ENCODE results near the gene RAB40B.

RAB40B gene

DNA sequence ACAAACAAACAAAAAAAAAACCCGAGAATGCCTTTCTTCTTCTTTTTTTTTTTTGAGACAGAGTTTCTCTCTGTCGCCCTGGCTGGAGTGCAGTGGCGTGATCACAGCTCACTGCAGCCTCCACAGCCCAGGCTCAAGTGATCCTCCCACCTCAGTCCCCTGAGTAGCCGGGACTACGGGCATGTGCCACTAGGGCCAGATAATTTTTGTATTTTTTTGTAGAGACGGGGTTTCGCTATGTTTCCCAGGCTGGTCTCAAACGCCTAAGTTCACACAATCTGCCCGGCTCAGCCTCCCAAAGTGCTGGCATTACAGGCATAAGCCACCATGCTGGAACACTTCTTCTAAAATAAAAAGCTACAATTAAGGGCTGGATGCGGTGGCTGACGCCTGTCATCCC, 33.3 kb downstream of the RAB40B start:
- no peaks in the 10 kb centered on the region for H3K27me3 ChIP-seq (ENCODE audit: insufficient read depth, low read length)
- H2AFZ ChIP-seq (ENCODE audit: low read depth, low read length) = no peak overlapping the region
- H3K4me3 ChIP-seq (ENCODE audit: low read length) = no peak overlapping the region
- peaks cover 11% of the 10 kb centered on the region for H3K4me1 ChIP-seq (ENCODE audit: insufficient read depth, low read length)
- peaks cover 8% of the 10 kb centered on the region for H3K9me3 ChIP-seq (ENCODE audit: low read length)
- H3K36me3 ChIP-seq (ENCODE audit: insufficient read depth, low read length) = no peaks in the 10 kb centered on the region

DNA sequence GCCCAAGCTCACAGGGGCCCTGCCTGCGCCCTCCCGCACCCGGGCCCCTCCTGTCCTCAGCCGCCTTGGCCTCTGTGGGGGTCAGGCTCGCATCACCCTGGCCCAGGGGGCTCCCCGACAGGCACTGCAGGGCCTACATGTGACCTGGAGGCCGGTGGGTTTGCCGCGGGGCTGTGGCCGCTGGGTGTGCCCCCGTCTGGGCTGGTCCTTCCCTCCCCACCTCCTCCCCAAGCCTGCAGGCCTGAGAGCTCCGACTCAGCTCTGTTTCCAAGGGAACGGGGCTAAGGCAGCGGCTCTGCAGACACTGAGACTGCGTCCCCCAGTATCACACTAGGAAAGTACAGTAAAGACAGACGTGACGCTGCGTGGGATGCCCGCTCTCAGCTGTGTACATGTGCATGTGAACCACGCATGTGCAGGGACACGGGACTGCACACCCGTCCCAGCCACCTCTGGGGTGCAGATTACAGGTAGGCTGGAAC, 33.8 kb downstream of the RAB40B start:
- Histone ChIP-seq H3K4me1 (ENCODE audit: insufficient read depth, low read length) (peaks cover 11% of the 10 kb centered on the region), H2AFZ (ENCODE audit: low read depth, low read length) (no peak overlapping the region), H3K9me3 (ENCODE audit: low read length) (peaks cover 13% of the 10 kb centered on the region), H3K4me3 (ENCODE audit: low read length) (no peak overlapping the region), H3K36me3 (ENCODE audit: insufficient read depth, low read length) (no peaks in the 10 kb centered on the region), H3K27me3 (ENCODE audit: insufficient read depth, low read length) (no peaks in the 10 kb centered on the region)

GRCh38 chr17:82664276-82664575, 34.3 kb downstream of the RAB40B start:
- no peak overlapping the region for H3K4me3 ChIP-seq (ENCODE audit: low read length)
- peaks cover 14% of the 10 kb centered on the region for H3K9me3 ChIP-seq (ENCODE audit: low read length)
- H3K36me3 ChIP-seq (ENCODE audit: insufficient read depth, low read length) = peaks cover 3% of the 10 kb centered on the region

GRCh38 chr17:82663381-82664275, 34.9 kb downstream of the RAB40B start:
- Histone ChIP-seq H3K9me3 (ENCODE audit: low read length) (peaks cover 17% of the 10 kb centered on the region), H3K27me3 (ENCODE audit: insufficient read depth, low read length) (no peaks in the 10 kb centered on the region), H3K36me3 (ENCODE audit: insufficient read depth, low read length) (peaks cover 7% of the 10 kb centered on the region), H3K4me1 (ENCODE audit: insufficient read depth, low read length) (peaks cover 11% of the 10 kb centered on the region), H3K4me3 (ENCODE audit: low read length) (no peak overlapping the region), H2AFZ (ENCODE audit: low read depth, low read length) (no peak overlapping the region)

More at GRCh38 chr17:82664276-82664575, 34.3 kb downstream of the RAB40B start:
- Histone ChIP-seq H3K4me1 (ENCODE audit: insufficient read depth, low read length) (peaks cover 11% of the 10 kb centered on the region), H2AFZ (ENCODE audit: low read depth, low read length) (no peak overlapping the region), H3K27me3 (ENCODE audit: insufficient read depth, low read length) (no peaks in the 10 kb centered on the region)

DNA sequence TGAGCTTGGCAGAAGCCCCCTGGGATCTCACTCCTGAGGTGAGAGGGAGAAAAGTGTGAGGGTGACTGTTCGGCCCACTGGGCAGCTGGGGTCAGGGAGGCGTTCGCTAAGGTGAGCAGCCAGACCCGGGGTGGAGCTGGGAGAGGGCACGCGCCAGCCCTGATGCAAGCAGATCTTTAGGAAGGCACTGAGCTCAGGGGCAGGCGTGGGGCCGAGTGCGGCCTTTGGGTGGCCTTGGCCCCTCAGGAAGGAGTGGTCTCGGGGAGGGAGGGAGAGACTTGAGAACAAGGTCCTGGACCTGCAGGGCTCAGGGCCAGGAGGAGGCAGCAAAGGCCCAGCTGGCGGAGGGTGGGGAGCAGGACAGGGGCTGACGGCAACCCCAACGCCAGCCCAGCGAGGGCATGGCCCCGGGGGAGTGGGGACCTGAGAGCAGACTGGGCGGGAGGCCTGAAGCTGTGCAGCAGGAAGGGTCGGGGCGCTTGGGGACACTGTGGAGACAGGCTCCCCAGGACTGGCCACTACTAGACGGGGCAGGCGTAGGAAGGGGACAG, 35.7 kb downstream of the RAB40B start:
- peaks cover 10% of the 10 kb centered on the region for H3K36me3 ChIP-seq (ENCODE audit: insufficient read depth, low read length)
- peaks cover 15% of the 10 kb centered on the region for H3K9me3 ChIP-seq (ENCODE audit: low read length)
- no peak overlapping the region for H3K4me3 ChIP-seq (ENCODE audit: low read length)
- H3K4me1 ChIP-seq (ENCODE audit: insufficient read depth, low read length) = peaks cover 11% of the 10 kb centered on the region
- H3K27me3 ChIP-seq (ENCODE audit: insufficient read depth, low read length) = no peaks in the 10 kb centered on the region
- H2AFZ ChIP-seq (ENCODE audit: low read depth, low read length) = no peak overlapping the region

- Histone ChIP-seq H3K27me3 (ENCODE audit: insufficient read depth, low read length) (no peaks in the 10 kb centered on the region), H3K9me3 (ENCODE audit: low read length) (peaks cover 15% of the 10 kb centered on the region), H3K4me3 (ENCODE audit: low read length) (no peak overlapping the region), H3K4me1 (ENCODE audit: insufficient read depth, low read length) (peaks cover 11% of the 10 kb centered on the region), H2AFZ (ENCODE audit: low read depth, low read length) (no peak overlapping the region), H3K36me3 (ENCODE audit: insufficient read depth, low read length) (peaks cover 10% of the 10 kb centered on the region)
Measured at GRCh38 chr17:82661717-82662683, 36.5 kb downstream of the RAB40B start.

DNA sequence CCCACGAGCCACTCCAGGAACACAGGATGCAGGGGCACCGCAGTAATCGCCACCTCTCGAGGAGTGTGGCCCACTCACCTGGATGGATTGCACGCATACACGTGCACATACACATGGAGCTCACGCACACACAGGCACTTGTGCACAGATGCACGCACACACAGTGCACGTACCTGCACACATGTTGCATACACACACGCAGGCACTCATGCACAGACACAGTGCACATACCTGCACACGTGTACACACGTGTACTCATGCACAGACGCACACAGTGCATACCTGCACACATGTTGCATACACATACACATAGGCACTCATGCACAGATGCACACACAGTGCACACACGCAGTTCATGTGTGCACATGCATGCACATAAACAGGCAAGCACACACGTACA, 38.6 kb downstream of the RAB40B start:
- Histone ChIP-seq H3K36me3 (ENCODE audit: insufficient read depth, low read length) (peaks cover 10% of the 10 kb centered on the region), H3K4me3 (ENCODE audit: low read length) (no peak overlapping the region), H3K4me1 (ENCODE audit: insufficient read depth, low read length) (peaks cover 5% of the 10 kb centered on the region), H2AFZ (ENCODE audit: low read depth, low read length) (no peak overlapping the region), H3K9me3 (ENCODE audit: low read length) (peaks cover 15% of the 10 kb centered on the region), H3K27me3 (ENCODE audit: insufficient read depth, low read length) (no peaks in the 10 kb centered on the region)

DNA sequence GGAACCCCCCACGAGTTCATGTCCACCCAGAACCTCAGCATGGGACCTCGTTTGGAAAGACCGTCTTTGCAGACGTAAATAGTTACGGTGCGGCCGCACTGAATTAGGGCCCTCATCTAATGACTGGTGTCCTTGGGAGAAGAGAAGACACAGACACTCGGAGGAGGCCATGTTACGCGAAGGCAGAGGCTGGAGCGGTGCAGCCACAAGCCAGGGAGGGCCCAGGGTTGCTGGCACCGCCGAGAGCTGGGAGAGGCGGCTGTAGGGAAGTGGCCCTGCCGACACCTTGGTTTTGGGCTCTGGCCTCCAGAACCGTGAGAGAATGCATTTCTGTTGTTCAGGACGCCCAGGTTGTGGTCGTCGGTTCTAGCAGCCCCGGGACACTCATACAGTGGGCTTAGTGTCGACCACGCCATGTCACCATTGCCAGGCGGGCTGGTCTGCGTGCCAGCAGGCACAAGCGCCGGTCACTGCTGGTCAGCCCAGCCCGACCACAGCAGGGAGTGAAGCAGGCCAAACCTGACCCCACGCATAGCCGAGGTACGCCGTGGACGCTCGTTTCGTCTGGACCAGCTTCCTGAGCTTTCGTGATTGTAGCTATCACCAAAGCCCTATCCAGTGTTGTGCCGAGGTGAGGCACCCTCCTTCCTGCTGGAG, 39.6 kb downstream of the RAB40B start:
- Histone ChIP-seq H3K27me3 (ENCODE audit: insufficient read depth, low read length) (no peaks in the 10 kb centered on the region), H2AFZ (ENCODE audit: low read depth, low read length) (no peak overlapping the region), H3K36me3 (ENCODE audit: insufficient read depth, low read length) (peaks cover 10% of the 10 kb centered on the region), H3K4me3 (ENCODE audit: low read length) (no peak overlapping the region), H3K9me3 (ENCODE audit: low read length) (peaks cover 15% of the 10 kb centered on the region), H3K4me1 (ENCODE audit: insufficient read depth, low read length) (no peaks in the 10 kb centered on the region)

DNA sequence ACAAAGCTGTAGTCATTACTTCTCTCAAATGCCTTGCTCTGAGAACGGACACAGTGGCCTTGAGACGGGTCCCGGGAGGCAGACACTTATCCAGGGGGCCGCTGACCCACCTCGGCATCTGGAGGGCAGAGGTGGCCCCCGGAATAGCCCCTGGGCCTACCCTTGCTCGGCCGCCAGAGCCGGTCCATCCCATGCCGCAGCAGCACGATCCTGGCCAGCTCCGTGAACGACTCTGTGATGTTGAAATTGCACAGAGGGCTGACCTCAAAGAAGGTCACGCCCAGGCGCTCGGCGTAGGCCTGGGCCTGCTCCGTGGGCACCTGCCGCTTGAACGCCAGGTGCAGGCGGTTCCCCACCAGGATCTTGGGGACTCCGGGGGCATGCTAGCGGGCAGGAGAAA, 40.2 kb downstream of the RAB40B start:
- Histone ChIP-seq H3K36me3 (ENCODE audit: insufficient read depth, low read length) (peaks cover 10% of the 10 kb centered on the region), H3K4me1 (ENCODE audit: insufficient read depth, low read length) (no peaks in the 10 kb centered on the region), H3K4me3 (ENCODE audit: low read length) (no peak overlapping the region), H3K27me3 (ENCODE audit: insufficient read depth, low read length) (no peaks in the 10 kb centered on the region), H3K9me3 (ENCODE audit: low read length) (peaks cover 15% of the 10 kb centered on the region), H2AFZ (ENCODE audit: low read depth, low read length) (no peak overlapping the region)

GRCh38 chr17:82657926-82658325, 40.6 kb downstream of the RAB40B start:
- Histone ChIP-seq H3K4me3 (ENCODE audit: low read length) (no peak overlapping the region), H3K9me3 (ENCODE audit: low read length) (peaks cover 15% of the 10 kb centered on the region), H3K27me3 (ENCODE audit: insufficient read depth, low read length) (no peaks in the 10 kb centered on the region), H2AFZ (ENCODE audit: low read depth, low read length) (no peak overlapping the region), H3K36me3 (ENCODE audit: insufficient read depth, low read length) (peaks cover 10% of the 10 kb centered on the region), H3K4me1 (ENCODE audit: insufficient read depth, low read length) (no peaks in the 10 kb centered on the region)

DNA sequence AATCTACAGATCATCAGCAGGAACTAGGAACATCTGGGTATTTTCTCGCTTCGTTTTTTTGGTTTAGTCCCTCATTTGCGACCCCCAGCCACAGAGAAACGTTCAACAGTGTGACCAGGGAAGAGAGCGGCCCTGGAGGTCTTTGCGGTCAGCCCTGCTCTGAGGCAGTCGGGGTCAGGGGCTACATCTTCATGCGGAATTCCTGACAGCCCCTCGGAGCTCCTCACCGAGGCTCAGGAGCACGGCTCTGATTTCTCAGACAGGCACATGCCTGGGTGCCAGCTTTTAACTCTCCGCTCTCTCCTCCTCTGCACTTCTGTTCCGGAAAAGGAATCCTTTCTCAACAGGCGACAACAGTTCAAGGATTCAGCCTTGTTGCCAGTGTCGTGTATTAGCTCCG, 42.2 kb downstream of the RAB40B start:
- no peaks in the 10 kb centered on the region for H3K27me3 ChIP-seq (ENCODE audit: insufficient read depth, low read length)
- H3K4me1 ChIP-seq (ENCODE audit: insufficient read depth, low read length) = no peaks in the 10 kb centered on the region
- H3K4me3 ChIP-seq (ENCODE audit: low read length) = no peak overlapping the region

GRCh38 chr17:82655523-82655922, 43.0 kb downstream of the RAB40B start:
- Histone ChIP-seq H2AFZ (ENCODE audit: low read depth, low read length) (no peak overlapping the region), H3K9me3 (ENCODE audit: low read length) (peaks cover 12% of the 10 kb centered on the region), H3K4me3 (ENCODE audit: low read length) (no peak overlapping the region), H3K4me1 (ENCODE audit: insufficient read depth, low read length) (no peaks in the 10 kb centered on the region), H3K27me3 (ENCODE audit: insufficient read depth, low read length) (no peaks in the 10 kb centered on the region), H3K36me3 (ENCODE audit: insufficient read depth, low read length) (peaks cover 10% of the 10 kb centered on the region)

More for the DNA sequence above, 42.2 kb downstream of the RAB40B start:
- Histone ChIP-seq H3K9me3 (ENCODE audit: low read length) (peaks cover 14% of the 10 kb centered on the region), H3K36me3 (ENCODE audit: insufficient read depth, low read length) (peaks cover 10% of the 10 kb centered on the region), H2AFZ (ENCODE audit: low read depth, low read length) (no peak overlapping the region)
